Measurements from ENCODE around the gene ALKBH3. TPM values are rescaled to one million over a fixed set of nuclear protein-coding genes. Genes with fewer than 3 reads are reported as not detected.

Gene ALKBH3
- total RNA-seq, 1 experiment from 2014 or later: 18.8 TPM

GRCh38 chr11:43921561-43922294, 41.1 kb downstream of the ALKBH3 start:
- no peaks in the 10 kb centered on the region for H3K27me3 Mint-ChIP-seq (ENCODE audit: low read depth)
- Histone ChIP-seq H4K8ac (replicated peaks; ENCODE audit: insufficient read length, low read depth, low read length) (no peak overlapping the region), H3K56ac (ENCODE audit: insufficient read length, low read depth, low read length) (no peak overlapping the region), H2AK5ac (ENCODE audit: insufficient read length, low read length) (no peak overlapping the region), H3T11ph (ENCODE audit: low read length) (no peak overlapping the region), H2BK15ac (ENCODE audit: low read depth, low read length) (no peak overlapping the region), H2BK12ac (ENCODE audit: insufficient read length, low read depth, low read length) (no peak overlapping the region), H3K4ac (ENCODE audit: low read depth, low read length) (no peak overlapping the region), H3K9ac (ENCODE audit: extremely low read depth, insufficient read length, low read length) (no peak overlapping the region), H3K79me1 (ENCODE audit: insufficient read depth, low read depth, low read length, poor library complexity, severe bottlenecking) (no peaks in the 10 kb centered on the region), H3K4me2 (ENCODE audit: insufficient read depth, insufficient read length, low read length) (no peak overlapping the region), H3K9me3 (ENCODE audit: control insufficient read depth, low read depth, low read length) (no peaks in the 10 kb centered on the region), H2BK20ac (ENCODE audit: low read depth, low read length, poor library complexity, severe bottlenecking) (no peak overlapping the region), H2AFZ (ENCODE audit: low read length) (no peak overlapping the region), H4K5ac (ENCODE audit: insufficient read length, low read depth, low read length) (no peak overlapping the region), H3K27me3 (ENCODE audit: insufficient read depth, low read length) (no peaks in the 10 kb centered on the region), H3K79me2 (ENCODE audit: insufficient read depth, low read length) (no peaks in the 10 kb centered on the region), H3K4me1 (ENCODE audit: insufficient read depth, low read length) (peaks cover 5% of the 10 kb centered on the region; the same call in 1 of the 2 replicates), H3K14ac (ENCODE audit: insufficient read depth, low read length) (no peak overlapping the region), H4K91ac (ENCODE audit: insufficient read length, low read depth, low read length) (no peak overlapping the region), H3K18ac (ENCODE audit: insufficient read length, low read depth, low read length) (no peak overlapping the region), H2BK120ac (ENCODE audit: low read depth, low read length, poor library complexity, severe bottlenecking) (no peak overlapping the region), H3K27ac (ENCODE audit: insufficient read length, low read depth, low read length) (no peak overlapping the region), H3K23ac (ENCODE audit: insufficient read length, low read depth, low read length) (no peak overlapping the region), H4K20me1 (ENCODE audit: control insufficient read depth, insufficient read depth, insufficient read length) (peaks cover 2% of the 10 kb centered on the region), H2BK5ac (ENCODE audit: insufficient read length, low read length) (no peak overlapping the region), H3K23me2 (ENCODE audit: insufficient read length, low read depth, low read length, poor library complexity, severe bottlenecking) (no peaks in the 10 kb centered on the region)
- peaks cover 0 to 8% (median 6%) of the 10 kb centered on the region in 3 experiments; a peak in 5 of 7 replicates for H3K36me3 Mint-ChIP-seq (ENCODE audit: insufficient read depth in 1 of 3, low read depth in 3 of 3)
- no peaks in the 10 kb centered on the region for H3K9me3 Mint-ChIP-seq
- no peak overlapping the region for H3K4me3 Mint-ChIP-seq
- TF ChIP-seq, protein P1, sequence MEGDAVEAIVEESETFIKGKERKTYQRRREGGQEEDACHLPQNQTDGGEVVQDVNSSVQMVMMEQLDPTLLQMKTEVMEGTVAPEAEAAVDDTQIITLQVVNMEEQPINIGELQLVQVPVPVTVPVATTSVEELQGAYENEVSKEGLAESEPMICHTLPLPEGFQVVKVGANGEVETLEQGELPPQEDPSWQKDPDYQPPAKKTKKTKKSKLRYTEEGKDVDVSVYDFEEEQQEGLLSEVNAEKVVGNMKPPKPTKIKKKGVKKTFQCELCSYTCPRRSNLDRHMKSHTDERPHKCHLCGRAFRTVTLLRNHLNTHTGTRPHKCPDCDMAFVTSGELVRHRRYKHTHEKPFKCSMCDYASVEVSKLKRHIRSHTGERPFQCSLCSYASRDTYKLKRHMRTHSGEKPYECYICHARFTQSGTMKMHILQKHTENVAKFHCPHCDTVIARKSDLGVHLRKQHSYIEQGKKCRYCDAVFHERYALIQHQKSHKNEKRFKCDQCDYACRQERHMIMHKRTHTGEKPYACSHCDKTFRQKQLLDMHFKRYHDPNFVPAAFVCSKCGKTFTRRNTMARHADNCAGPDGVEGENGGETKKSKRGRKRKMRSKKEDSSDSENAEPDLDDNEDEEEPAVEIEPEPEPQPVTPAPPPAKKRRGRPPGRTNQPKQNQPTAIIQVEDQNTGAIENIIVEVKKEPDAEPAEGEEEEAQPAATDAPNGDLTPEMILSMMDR (conservative IDR thresholded peaks at IDR 0.05): no peak
- no peak for DNase-seq
- peak overlapping the region in 1 of 3 experiments; percentile 25; a peak in 2 of 7 replicates for H3K27ac Mint-ChIP-seq
- H3K4me1 Mint-ChIP-seq: peaks cover 27 to 50% of the 10 kb centered on the region in 2 experiments
- no CpG with 5 or more reads among the region's 8 CpGs for WGBS (ENCODE audit: extremely low coverage, insufficient read length, low lambda C conversion rate)

Data from H9 (cell line).